Superior temporal gyrus (tissue), 1 donor: ENCODE results near the gene FOXI3.
"Not testable (repeated sequence)": the region's sequence is repeated elsewhere in the genome, so short reads cannot be mapped to it uniquely, and the experiment has no call there.

Experiments
- DNase-seq: peaks from one replicate; pipeline ENCODE4 v3.0.0-alpha.2; 2016; ENCODE audit errors: extremely low spot score

The FOXI3 gene

DNA sequence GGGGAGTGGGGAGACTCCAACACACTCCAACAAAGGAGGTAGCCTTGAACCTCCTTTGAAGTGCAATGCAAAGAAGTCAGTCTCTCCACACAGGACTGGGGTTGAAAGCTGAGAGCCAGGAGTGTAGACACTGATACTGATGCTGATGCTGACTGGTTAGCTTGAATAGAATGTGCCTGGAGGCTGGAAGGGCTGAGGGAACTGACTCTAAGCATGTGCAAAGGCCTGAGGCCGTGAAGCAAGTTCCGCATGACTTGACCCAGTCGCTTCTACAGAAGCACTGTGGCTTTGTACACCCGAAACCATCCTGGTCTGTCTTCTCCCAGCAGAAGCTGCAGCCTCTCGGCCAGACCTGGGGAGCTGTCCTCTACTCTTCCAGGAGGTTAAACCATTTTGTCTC is 10.4 kb downstream of the FOXI3 start:
- DNase-seq = no peak

DNA sequence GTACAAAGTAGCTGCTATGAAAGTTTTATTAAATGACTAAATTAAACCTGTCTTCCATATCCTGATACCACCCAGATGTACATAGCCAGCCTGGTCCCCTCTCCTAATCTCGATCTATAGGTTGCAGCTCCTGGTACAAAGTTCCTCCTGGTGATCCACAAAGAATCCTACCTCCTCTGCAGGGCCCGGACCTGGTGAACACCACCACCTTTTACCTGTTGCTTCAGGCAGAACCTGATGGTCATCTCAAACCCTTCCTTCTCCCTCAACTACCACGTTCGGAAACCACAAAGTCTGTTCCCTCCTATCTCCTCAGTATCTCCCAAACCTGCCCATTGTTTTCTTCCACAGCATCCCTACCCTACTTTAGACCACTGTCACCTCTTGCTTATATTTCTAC is 15.5 kb downstream of the FOXI3 start:
- no peak for DNase-seq

DNA sequence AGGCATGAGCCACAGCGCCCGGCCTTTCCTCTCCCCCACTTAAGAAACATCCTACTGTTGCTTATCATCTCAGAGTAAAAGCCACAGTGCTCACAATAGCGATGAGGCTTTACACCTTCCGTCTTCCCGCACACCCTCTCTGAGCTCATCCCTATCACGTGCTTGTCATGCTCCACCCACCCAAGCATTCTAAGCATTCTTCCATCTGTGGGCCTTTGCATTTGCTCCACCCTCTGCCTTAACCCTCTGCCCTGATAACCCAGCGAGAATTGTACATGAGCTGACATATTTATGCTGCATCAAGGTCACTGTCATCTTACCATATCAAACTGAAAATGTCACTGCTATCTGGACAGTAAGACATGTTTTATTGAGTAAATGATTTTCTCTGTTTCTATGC is 22.6 kb downstream of the FOXI3 start:
- DNase-seq = no peak

DNA sequence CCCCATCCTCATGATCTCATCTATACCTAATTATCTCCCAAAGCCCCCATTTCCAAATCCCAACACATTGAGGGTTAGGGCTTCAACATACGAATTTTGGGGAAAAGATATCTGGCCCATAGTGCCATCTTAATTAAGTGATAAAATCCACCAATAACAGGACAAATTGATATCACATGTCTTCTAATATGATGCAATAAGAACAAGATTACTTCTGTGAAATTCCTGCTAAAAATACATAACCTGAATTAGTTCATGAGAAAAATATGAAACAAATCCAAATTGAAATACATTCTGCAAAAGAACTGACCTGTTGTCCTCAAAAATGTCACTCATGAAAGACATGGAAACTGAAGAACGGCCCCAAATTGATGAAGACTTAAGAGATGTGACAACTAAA is 28.8 kb downstream of the FOXI3 start:
- no peak for DNase-seq

DNA sequence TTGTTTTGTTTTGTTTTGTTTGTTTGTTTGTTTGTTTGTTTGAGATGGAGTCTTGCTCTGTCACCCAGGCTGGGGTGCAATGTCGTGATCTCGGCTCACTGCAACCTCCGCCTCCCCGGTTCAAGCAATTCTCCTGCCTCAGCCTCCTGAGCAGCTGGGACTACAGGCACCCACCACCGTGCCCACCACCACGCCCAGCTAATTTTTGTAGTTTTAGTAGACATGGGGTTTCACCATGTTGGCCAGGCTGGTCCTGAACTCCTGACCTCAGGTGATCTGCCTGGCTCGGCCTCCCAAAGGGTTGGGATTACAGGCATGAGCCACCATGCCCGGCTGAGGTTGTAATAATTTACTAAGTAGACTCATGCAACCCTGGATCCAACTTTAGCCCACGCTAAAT is 33.4 kb downstream of the FOXI3 start:
- not testable (repeated sequence) for DNase-seq

DNA sequence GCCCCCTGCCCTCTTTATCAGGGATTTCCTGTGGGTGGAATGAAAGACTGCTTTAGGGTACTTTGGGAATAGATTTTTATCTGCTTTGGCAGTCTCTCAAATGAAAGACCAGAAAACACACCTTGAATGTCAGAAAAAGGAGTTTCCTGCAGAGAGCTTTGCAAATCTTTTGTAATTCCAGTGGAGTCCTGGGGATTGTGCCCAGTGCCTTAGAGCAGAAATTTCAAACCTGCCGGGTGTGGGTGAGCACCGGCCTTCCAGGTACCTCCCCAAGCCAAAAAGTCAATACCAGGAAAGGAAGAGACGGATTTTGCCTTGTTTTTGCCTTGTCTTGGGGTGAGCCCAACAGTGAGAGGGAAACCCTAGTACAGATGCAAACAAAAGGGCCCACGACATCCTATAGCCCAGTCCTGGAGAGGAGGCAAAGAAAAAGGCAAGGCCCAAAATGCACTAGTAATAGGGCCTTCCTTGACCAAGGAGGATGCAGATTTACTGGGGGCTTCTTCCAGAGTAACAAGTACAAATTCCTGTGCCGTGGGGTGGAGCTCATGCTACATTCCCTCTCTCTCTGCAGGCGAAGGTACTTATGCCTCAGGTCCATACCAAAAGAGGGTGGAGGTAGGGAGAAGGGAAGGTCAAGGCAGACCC is 36.4 kb downstream of the FOXI3 start:
- DNase-seq = no peak

DNA sequence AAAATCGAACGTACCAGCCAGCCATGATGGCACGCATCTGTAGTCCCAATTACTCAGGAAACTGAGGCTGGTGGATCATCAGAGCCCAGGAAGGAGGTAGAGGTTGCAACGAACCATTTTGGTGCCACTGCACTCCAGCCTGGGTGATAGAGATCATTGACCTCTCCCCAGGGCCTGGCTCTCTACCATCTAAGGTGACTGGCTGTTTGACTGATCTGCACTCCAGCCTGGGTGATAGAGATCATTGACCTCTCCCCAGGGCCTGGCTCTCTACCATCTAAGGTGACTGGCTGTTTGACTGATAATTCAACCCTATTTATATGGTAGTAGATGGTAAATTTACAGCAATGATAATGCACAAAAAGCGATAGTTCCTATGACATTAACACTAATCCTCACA is 43.6 kb downstream of the FOXI3 start:
- DNase-seq = not testable (repeated sequence)

DNA sequence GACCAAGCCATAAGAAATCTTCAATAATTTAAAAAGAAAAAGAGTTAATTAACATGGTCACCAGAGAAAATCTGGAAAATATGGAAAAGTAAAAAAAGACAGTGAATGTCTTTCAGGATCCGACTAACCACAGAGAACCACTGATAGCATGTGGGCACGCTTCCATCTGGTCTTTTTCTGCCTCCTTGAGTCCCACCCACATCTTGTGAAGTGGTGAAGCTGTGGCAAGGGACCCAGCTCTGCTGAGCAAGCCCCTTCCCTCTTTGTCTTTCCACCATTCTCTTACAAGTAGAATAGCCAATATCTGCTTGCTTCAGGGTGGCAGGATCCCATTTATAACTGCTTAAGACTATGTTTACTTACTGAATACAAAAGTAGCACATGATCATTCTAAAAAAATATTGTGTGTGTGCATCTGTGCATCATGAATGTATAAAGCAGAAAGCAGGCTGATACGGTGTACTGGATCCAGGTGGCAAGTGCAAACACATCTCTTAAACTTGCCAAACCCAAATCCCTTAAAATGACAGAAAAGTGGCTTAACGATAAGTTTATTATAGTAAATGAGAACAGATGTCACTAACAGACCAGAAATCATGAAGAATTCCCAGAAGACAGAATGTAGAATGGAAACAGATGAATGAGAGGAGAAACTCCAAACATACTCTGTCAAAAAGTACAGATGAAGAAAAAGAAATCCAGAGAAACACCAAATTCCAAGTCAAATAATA is 52.3 kb downstream of the FOXI3 start:
- DNase-seq = no peak

DNA sequence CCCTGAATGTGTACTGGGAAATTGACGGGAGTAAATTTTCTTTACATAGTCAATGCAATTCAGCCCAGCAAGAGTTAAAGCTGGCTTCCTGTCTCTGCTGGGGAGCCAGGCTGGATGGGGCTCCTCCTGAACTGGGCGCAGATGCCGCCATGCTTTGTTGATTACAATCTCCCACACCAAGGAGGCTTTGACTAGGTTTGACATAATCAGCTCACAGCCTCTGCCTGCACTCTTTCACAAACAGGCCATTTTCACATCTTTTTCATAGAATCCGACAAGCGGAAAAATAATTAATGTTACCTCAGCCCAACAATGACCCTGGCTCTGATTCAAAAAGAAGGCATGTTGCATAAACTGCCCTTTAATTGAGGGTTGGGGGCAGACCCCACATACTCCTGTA is 54.3 kb downstream of the FOXI3 start:
- no peak for DNase-seq
